K562 (cell line): ENCODE data around the gene NPIPB2.

Source experiments
- CHD4 ChIP-seq: fragments of 200-600 bp; sonication (generic); IDR thresholded peaks from 3 replicates; pipeline ENCODE4 v1.6.1; 2012; ENCODE audit warnings: low read depth, mild to moderate bottlenecking, mixed read lengths, low read length, inconsistent platforms; ENCODE audit not compliant: insufficient read depth, insufficient replicate concordance, poor library complexity, severe bottlenecking
- CTCF ChIP-seq, 3 experiments: IDR thresholded peaks in 2 of 3; conservative IDR thresholded peaks in 1 of 3; 2 replicates each; pipeline ENCODE4 v1.5.1; 2011 to 2012; ENCODE audit warnings: low read length in 3 of 3, mild to moderate bottlenecking in 3 of 3, control low read depth in 2 of 3, improper control_type of control experiment in 1 of 3, inconsistent platforms in 1 of 3, low read depth in 1 of 3, mixed read lengths in 1 of 3, moderate library complexity in 1 of 3; ENCODE audit not compliant: insufficient read depth in 2 of 3
- EZH2 ChIP-seq: IDR thresholded peaks from 2 replicates; pipeline ENCODE4 v1.6.1; 2012; ENCODE audit warnings: low read depth, mild to moderate bottlenecking, inconsistent platforms, low read length, borderline replicate concordance
- POLR2A ChIP-seq: fragments of 450-650 bp; conservative IDR thresholded peaks from 2 replicates; pipeline ENCODE4 v1.6.1; 2016
- POLR2AphosphoS5 ChIP-seq: IDR thresholded peaks from 2 replicates; pipeline ENCODE4 v1.6.1; 2011; ENCODE audit warnings: mild to moderate bottlenecking, low read depth, low read length, moderate library complexity; ENCODE audit not compliant: control insufficient read depth, insufficient read depth
- RB1 ChIP-seq: fragments of 450-650 bp; IDR thresholded peaks from 2 replicates; pipeline ENCODE4 v1.6.1; 2017; ENCODE audit warnings: low read depth, mild to moderate bottlenecking
- TARDBP ChIP-seq: fragments of 450-650 bp; IDR thresholded peaks from 2 replicates; pipeline ENCODE4 v1.6.1; 2016
- ZBTB17 ChIP-seq: fragments of 450-650 bp; formaldehyde crosslinking; IDR thresholded peaks from 2 replicates; pipeline ENCODE4 v1.4.0; 2020; ENCODE audit warnings: mild to moderate bottlenecking
- ZNF12 ChIP-seq: sonication (generic); formaldehyde crosslinking; IDR thresholded peaks from 2 replicates; pipeline ENCODE4 v1.4.0; 2020; ENCODE audit warnings: mild to moderate bottlenecking, missing genetic modification reagents
- TF ChIP-seq, protein P1 (sequence below): fragments of 250-450 bp; sonication (Bioruptor Pico); IDR thresholded peaks from 2 replicates; pipeline ENCODE4 v1.4.0; 2020; ENCODE audit warnings: mild to moderate bottlenecking, moderate library complexity, borderline replicate concordance
- TF ChIP-seq, protein P2 (sequence below): sonication (generic); formaldehyde crosslinking; IDR thresholded peaks from 2 replicates; pipeline ENCODE4 v1.8.1; 2023; ENCODE audit warnings: mild to moderate bottlenecking, missing genetic modification reagents

GRCh38 chr16:11967195-11967911 lies 25.5 kb upstream of the NPIPB2 start:
- TF ChIP-seq CTCF (IDR thresholded peaks at IDR 0.05 in 2 of 3, conservative IDR thresholded peaks at IDR 0.05 in 1 of 3; ENCODE audit: insufficient read depth in 2 of 3, low read depth in 1 of 3, low read length in 3 of 3): no peak
- no peak for TF ChIP-seq CHD4
- no peak for TF ChIP-seq POLR2AphosphoS5
- no peak for TF ChIP-seq TARDBP
- no peak for TF ChIP-seq RB1
- TF ChIP-seq, protein P1, sequence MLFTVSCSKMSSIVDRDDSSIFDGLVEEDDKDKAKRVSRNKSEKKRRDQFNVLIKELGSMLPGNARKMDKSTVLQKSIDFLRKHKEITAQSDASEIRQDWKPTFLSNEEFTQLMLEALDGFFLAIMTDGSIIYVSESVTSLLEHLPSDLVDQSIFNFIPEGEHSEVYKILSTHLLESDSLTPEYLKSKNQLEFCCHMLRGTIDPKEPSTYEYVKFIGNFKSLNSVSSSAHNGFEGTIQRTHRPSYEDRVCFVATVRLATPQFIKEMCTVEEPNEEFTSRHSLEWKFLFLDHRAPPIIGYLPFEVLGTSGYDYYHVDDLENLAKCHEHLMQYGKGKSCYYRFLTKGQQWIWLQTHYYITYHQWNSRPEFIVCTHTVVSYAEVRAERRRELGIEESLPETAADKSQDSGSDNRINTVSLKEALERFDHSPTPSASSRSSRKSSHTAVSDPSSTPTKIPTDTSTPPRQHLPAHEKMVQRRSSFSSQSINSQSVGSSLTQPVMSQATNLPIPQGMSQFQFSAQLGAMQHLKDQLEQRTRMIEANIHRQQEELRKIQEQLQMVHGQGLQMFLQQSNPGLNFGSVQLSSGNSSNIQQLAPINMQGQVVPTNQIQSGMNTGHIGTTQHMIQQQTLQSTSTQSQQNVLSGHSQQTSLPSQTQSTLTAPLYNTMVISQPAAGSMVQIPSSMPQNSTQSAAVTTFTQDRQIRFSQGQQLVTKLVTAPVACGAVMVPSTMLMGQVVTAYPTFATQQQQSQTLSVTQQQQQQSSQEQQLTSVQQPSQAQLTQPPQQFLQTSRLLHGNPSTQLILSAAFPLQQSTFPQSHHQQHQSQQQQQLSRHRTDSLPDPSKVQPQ (CRISPR knock-in tag): no peak
- no peak for TF ChIP-seq EZH2
- no peak for TF ChIP-seq POLR2A
- no peak for TF ChIP-seq ZBTB17 (CRISPR knock-in tag)
- TF ChIP-seq, protein P2, sequence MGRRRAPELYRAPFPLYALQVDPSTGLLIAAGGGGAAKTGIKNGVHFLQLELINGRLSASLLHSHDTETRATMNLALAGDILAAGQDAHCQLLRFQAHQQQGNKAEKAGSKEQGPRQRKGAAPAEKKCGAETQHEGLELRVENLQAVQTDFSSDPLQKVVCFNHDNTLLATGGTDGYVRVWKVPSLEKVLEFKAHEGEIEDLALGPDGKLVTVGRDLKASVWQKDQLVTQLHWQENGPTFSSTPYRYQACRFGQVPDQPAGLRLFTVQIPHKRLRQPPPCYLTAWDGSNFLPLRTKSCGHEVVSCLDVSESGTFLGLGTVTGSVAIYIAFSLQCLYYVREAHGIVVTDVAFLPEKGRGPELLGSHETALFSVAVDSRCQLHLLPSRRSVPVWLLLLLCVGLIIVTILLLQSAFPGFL (CRISPR knock-in tag): no peak
- TF ChIP-seq ZNF12 (CRISPR knock-in tag): no peak
